GM18870 (cell line): ENCODE measurements around the gene SAA1.

Experiments used
- ATAC-seq: cut with Tn5 transposase; IDR thresholded peaks from one replicate; pipeline ENCODE4 v1.9.1; 2021; ENCODE audit warnings: moderate library complexity; ENCODE audit not compliant: unreplicated experiment

SAA1 gene

DNA sequence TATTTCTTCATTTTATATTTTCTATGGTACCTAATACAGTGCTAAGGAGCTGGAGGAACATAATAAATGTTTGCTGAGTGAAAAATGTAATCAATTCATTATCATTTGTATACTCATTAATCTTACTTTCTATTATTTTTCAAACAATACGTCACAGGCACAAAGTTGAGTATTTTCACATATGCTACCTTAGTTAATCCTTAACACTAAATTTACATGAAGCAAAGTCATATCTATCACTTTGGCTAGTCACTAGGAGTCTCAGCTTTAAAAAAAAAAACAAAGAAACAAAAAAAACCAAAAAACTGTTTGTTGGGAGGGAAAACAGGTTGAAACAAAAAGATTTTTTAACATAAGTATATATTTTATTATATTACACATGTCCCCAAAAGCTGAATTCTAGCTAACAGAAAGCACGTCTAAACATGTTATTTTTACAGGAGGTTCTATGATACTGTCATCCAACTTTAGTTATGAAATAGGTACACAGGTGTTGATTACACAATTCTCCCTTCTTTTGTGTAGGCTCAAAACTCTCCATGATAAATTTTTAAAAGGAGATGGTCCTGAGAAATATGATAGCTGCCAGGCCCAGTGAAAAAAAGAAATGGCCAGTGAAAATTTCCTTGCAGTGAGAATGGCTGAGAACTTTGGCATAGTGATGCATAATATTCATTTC lies 41.5 kb downstream of the SAA1 start:
- no peak for ATAC-seq

DNA sequence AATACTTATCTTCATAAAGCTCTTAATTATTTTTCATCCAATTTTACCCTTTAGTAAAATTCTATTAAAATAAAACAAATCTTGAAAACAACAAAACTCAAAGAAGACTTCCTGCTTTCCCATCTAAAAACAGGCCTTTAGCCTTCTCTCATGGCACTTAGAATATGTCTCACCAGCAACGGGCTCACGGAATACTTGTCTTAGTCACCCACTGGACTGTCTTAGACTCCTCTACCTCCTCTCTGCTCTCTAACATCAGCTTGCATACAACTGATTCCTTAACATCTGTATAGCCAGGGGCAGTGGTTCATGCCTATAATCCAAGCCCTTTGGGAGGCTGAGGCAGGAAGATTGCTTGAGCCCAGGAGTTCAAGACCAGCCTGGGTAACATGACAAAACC lies 42.2 kb downstream of the SAA1 start:
- no peak for ATAC-seq

GRCh38 chr11:18309691-18310090 lies 43.6 kb downstream of the SAA1 start:
- no peak for ATAC-seq

DNA sequence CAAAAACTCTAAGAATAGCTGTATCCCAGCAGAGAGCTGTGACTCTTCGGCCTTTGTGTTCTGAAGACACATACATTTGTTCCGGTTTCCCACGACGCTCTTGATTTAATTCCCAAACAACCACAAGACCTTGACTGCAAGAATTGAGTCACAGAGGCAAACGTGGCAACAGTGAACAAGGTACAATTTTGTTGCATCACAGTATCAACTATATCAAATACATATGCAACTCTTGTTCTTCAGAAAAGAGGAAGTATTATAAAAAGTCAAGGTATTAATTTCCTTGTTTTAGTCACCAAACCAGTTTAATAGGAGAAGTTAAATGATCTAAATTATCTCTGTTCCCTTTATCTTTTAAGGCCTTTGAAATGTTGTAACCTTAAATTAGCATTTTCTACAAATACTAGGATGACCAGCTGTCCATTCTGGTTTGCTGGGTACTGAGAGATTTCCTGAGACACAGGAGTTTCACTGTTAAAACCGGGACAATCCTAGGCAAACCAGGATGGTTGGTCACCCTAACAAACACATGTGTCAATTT lies 44.8 kb downstream of the SAA1 start:
- no peak for ATAC-seq

- ATAC-seq: no peak
Measured at GRCh38 chr11:18312012-18312411, 45.9 kb downstream of the SAA1 start.

DNA sequence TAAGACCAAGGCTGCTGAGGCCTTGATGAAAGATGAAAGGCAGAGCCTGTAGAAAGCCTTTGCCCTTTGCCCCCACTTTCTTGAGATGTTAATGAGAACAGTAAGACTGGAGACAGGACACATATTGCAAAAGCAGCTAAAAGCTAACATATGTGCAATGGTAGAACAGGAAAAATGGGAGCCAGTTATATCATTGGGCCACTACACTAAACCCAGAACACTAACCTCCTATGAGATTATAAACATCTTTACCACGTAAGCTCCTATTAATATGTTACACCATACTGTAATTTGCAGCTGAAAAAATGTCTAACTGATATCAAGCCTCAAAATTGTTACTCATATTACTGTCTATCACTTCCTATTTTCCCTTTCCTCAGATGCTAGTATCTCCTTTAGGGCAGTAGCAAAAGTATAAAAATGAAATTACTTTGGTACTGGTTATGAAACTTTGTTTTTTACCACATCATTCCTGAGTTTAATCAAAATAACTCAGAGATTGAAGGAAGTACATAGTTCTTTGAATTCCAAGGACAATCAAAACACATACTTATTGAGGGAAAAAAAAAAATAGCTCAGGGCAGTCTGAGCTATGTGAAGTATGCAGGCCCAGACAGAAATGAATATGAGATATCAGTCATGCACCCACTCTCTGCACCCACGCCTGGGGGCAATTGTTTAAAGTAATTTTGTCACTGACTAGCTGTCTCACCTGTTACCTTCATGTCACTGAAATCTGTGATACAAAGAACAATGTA lies 46.8 kb downstream of the SAA1 start:
- ATAC-seq: no peak

- no peak for ATAC-seq
Measured at GRCh38 chr11:18313965-18314763, 48.1 kb downstream of the SAA1 start.

- no peak for ATAC-seq
Measured at GRCh38 chr11:18314784-18315523, 48.9 kb downstream of the SAA1 start.

DNA sequence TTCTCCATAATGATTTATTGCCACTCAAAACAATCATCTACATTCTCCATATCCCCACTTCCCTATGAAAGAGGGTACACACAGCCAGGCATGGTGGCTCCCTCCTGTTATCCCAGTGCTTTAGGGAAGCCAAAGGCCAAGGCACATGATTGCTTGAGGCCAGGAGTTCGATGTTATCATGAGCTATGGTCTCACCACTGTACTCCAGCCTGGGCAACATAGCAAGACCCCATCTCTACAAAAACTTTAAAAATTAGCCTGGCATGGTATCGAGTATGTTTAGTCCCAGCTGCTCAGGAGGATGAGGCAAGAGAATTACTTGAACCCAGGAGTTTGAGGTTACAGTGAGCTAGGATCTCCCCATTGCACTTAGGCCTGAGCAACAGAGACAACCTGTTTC lies 49.8 kb downstream of the SAA1 start:
- ATAC-seq: no peak

GRCh38 chr11:18317551-18317950 lies 51.5 kb downstream of the SAA1 start:
- no peak for ATAC-seq
